Adrenal gland (tissue), 5 donors: ENCODE results near the gene DESI2.

ENCODE experiments used
- POLR2A ChIP-seq, 2 donors: fragments of 450-650 bp; IDR thresholded peaks; one replicate each; pipeline ENCODE4 v1.6.1; 2017; ENCODE audit warnings: antibody characterized with exemption in 2 of 2, mild to moderate bottlenecking in 2 of 2, moderate library complexity in 1 of 2
- TF ChIP-seq, protein P1 (sequence below), 6 experiments: fragments of 450-650 bp in 4 of 6; fragments of 200-600 bp in 2 of 6; sonication (generic) in 1 of 6; IDR thresholded peaks; 1 replicate in 5 of 6; 2 replicates in 1 of 6; pipeline versions ENCODE4 v1.5.1 to v1.8.0; 2016 to 2021; ENCODE audit warnings: antibody characterized with exemption in 6 of 6, mild to moderate bottlenecking in 2 of 6, moderate library complexity in 1 of 6
- donor health status: DM: no; HTN: no; CAD: no.

DNA sequence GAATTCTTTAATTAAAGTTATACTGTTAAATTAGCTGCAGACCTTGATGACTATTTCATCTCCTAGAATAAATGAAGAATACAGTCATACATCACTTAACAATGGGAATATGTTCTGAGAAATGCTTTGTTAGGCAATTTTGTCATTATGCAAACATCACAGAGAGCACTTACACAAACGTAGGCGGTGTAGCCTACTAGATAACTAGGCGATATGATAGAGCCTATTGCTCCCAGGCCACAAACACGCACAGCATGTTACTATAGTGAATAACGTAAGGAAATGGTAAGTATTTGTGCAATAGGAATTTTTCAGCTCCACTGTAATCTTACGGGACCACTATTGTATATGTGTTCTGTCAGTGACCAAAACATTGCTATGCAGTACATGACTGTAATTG is 37.6 kb upstream of the DESI2 start:
- TF ChIP-seq, protein P1, sequence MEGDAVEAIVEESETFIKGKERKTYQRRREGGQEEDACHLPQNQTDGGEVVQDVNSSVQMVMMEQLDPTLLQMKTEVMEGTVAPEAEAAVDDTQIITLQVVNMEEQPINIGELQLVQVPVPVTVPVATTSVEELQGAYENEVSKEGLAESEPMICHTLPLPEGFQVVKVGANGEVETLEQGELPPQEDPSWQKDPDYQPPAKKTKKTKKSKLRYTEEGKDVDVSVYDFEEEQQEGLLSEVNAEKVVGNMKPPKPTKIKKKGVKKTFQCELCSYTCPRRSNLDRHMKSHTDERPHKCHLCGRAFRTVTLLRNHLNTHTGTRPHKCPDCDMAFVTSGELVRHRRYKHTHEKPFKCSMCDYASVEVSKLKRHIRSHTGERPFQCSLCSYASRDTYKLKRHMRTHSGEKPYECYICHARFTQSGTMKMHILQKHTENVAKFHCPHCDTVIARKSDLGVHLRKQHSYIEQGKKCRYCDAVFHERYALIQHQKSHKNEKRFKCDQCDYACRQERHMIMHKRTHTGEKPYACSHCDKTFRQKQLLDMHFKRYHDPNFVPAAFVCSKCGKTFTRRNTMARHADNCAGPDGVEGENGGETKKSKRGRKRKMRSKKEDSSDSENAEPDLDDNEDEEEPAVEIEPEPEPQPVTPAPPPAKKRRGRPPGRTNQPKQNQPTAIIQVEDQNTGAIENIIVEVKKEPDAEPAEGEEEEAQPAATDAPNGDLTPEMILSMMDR (IDR thresholded peaks at IDR 0.05) = no peak
- no peak for TF ChIP-seq POLR2A (IDR thresholded peaks at IDR 0.05)
